Measurements from ENCODE around the gene PPIL4. TPM values are rescaled to one million over a fixed set of nuclear protein-coding genes. Genes with fewer than 3 reads are reported as not detected.

Gene PPIL4
- total RNA-seq, 1 experiment from 2014 or later: 43.0 TPM

GRCh38 chr6:149468179-149468578 lies 77.7 kb downstream of the PPIL4 start:
- BruUV-seq (replicated peaks): no TSS peak
- intact Hi-C loops (cut with micrococcal nuclease; ENCODE audit: unreplicated experiment): no loop called here

GRCh38 chr6:149467265-149467664 lies 78.6 kb downstream of the PPIL4 start:
- BruUV-seq (replicated peaks): no TSS peak
- no peak for DNase-seq (ENCODE audit: low spot score)

More at GRCh38 chr6:149468179-149468578, 77.7 kb downstream of the PPIL4 start:
- no peak for TF ChIP-seq EZH2 (IDR thresholded peaks at IDR 0.05; ENCODE audit: borderline replicate concordance, low read depth, low read length, poor library complexity, severe bottlenecking)
- no peak for TF ChIP-seq CTCF (conservative IDR thresholded peaks at IDR 0.05; ENCODE audit: low read depth, low read length)
- DNase-seq (ENCODE audit: low spot score): no peak
- POLR2A ChIA-PET (ENCODE audit: low non-redundant PET): no interaction called here
- Histone ChIP-seq H3K4me3 (ENCODE audit: low read depth, low read length, poor library complexity, severe bottlenecking) (no peak overlapping the region), H3K9me3 (ENCODE audit: low read depth, low read length, poor library complexity, severe bottlenecking) (no peaks in the 10 kb centered on the region), H3K4me1 (ENCODE audit: insufficient read depth, low read length, poor library complexity, severe bottlenecking) (peaks cover 6% of the 10 kb centered on the region), H3K27ac (ENCODE audit: low read depth, low read length, poor library complexity, severe bottlenecking) (no peak overlapping the region), H3K36me3 (ENCODE audit: insufficient read depth, low read length, poor library complexity, severe bottlenecking) (no peaks in the 10 kb centered on the region), H3K27me3 (replicated peaks; ENCODE audit: insufficient read depth, low read depth, low read length, poor library complexity) (no peaks in the 10 kb centered on the region)
- CTCF ChIA-PET: no interaction called here

GRCh38 chr6:149464411-149464810 lies 81.4 kb downstream of the PPIL4 start:
- Histone ChIP-seq H3K36me3 (ENCODE audit: insufficient read depth, low read length, poor library complexity, severe bottlenecking) (no peaks in the 10 kb centered on the region), H3K9me3 (ENCODE audit: low read depth, low read length, poor library complexity, severe bottlenecking) (no peaks in the 10 kb centered on the region), H3K27ac (ENCODE audit: low read depth, low read length, poor library complexity, severe bottlenecking) (no peak overlapping the region), H3K27me3 (replicated peaks; ENCODE audit: insufficient read depth, low read depth, low read length, poor library complexity) (no peaks in the 10 kb centered on the region), H3K4me1 (ENCODE audit: insufficient read depth, low read length, poor library complexity, severe bottlenecking) (no peaks in the 10 kb centered on the region), H3K4me3 (ENCODE audit: low read depth, low read length, poor library complexity, severe bottlenecking) (no peak overlapping the region)
- ChIA-PET CTCF (no interaction called here), POLR2A (ENCODE audit: low non-redundant PET) (interaction anchor here (0.7 kb wide), 1 partner anchor 234 kb away, joined by 10 read pairs; no protein-coding TSS in a partner anchor)
- intact Hi-C loops (cut with micrococcal nuclease; ENCODE audit: unreplicated experiment): no loop called here
- DNase-seq (ENCODE audit: low spot score): no peak
- TF ChIP-seq EZH2 (IDR thresholded peaks at IDR 0.05; ENCODE audit: borderline replicate concordance, low read depth, low read length, poor library complexity, severe bottlenecking): no peak
- TF ChIP-seq CTCF (conservative IDR thresholded peaks at IDR 0.05; ENCODE audit: low read depth, low read length): no peak
- BruUV-seq (replicated peaks): no TSS peak

More at GRCh38 chr6:149467265-149467664, 78.6 kb downstream of the PPIL4 start:
- Histone ChIP-seq H3K4me3 (ENCODE audit: low read depth, low read length, poor library complexity, severe bottlenecking) (no peak overlapping the region), H3K36me3 (ENCODE audit: insufficient read depth, low read length, poor library complexity, severe bottlenecking) (no peaks in the 10 kb centered on the region), H3K27me3 (replicated peaks; ENCODE audit: insufficient read depth, low read depth, low read length, poor library complexity) (no peaks in the 10 kb centered on the region), H3K27ac (ENCODE audit: low read depth, low read length, poor library complexity, severe bottlenecking) (no peak overlapping the region), H3K9me3 (ENCODE audit: low read depth, low read length, poor library complexity, severe bottlenecking) (no peaks in the 10 kb centered on the region), H3K4me1 (ENCODE audit: insufficient read depth, low read length, poor library complexity, severe bottlenecking) (no peaks in the 10 kb centered on the region)
- intact Hi-C loops (cut with micrococcal nuclease; ENCODE audit: unreplicated experiment): no loop called here
- TF ChIP-seq EZH2 (IDR thresholded peaks at IDR 0.05; ENCODE audit: borderline replicate concordance, low read depth, low read length, poor library complexity, severe bottlenecking) (no peak), CTCF (conservative IDR thresholded peaks at IDR 0.05; ENCODE audit: low read depth, low read length) (no peak)
- POLR2A ChIA-PET (ENCODE audit: low non-redundant PET): no interaction called here
- CTCF ChIA-PET: no interaction called here

Data from A673 (cell line).